ENCODE measurements around the gene SLC4A1AP. TPM values are rescaled to one million over a fixed set of nuclear protein-coding genes. Genes with fewer than 3 reads are reported as not detected.

SLC4A1AP gene
- total and polyA plus RNA-seq, 9 of the 15 experiments (the other 6 are each of a cell fraction or from before 2014, with no cell fraction given), result 8.1 to 40.5 (median 35.3) TPM

- TF ChIP-seq PKNOX1 (IDR thresholded peaks at IDR 0.05) (peak; percentile 85), ARID4B (CRISPR knock-in tag; IDR thresholded peaks at IDR 0.05) (no peak), ILK (tag; IDR thresholded peaks at IDR 0.05; ENCODE audit: borderline replicate concordance, low read depth) (no peak), ZNF589 (CRISPR knock-in tag; IDR thresholded peaks at IDR 0.05; ENCODE audit: low read depth) (0 out of 2 replicates have a peak, but pooled peaks have one; percentile 41), TEAD1 (CRISPR knock-in tag; IDR thresholded peaks at IDR 0.05) (no peak), HNRNPLL (IDR thresholded peaks at IDR 0.05; ENCODE audit: low read depth, low read length, poor library complexity, severe bottlenecking) (no peak), JUND (IDR thresholded peaks at IDR 0.05; ENCODE audit: borderline replicate concordance, low read depth, low read length) (no peak), JUND (tag; IDR thresholded peaks at IDR 0.05; ENCODE audit: borderline replicate concordance, low read depth, low read length) (peak; percentile 56; the same call in 2 of the 3 replicates), YBX1 (IDR thresholded peaks at IDR 0.05) (no peak), NRF1 (conservative IDR thresholded peaks at IDR 0.05 in 1 of 2, IDR thresholded peaks at IDR 0.05 in 1 of 2) (peak; percentile 23 to 24; a peak in 1 of 4 replicates), MAX (CRISPR knock-in tag; IDR thresholded peaks at IDR 0.05) (no peak), SPI1 (IDR thresholded peaks at IDR 0.05; ENCODE audit: borderline replicate concordance, low read depth, low read length) (peak; percentile 82), PBX2 (CRISPR knock-in tag; IDR thresholded peaks at IDR 0.05; ENCODE audit: low read depth) (no peak), PBX2 (tag; conservative IDR thresholded peaks at IDR 0.05; ENCODE audit: low read depth) (0 out of 2 replicates have a peak, but pooled peaks have one; percentile 10)
Measured at GRCh38 chr2:27727257-27727656, 63.6 kb downstream of the SLC4A1AP start (continued).
